SKM-1 treated with dmso at 0.1 percent for 144 hours (cell line): ENCODE results near the gene GLT1D1.
"Not testable (repeated sequence)": the region's sequence is repeated elsewhere in the genome, so short reads cannot be mapped to it uniquely, and the experiment has no call there.

ENCODE experiments used
- DNase-seq: peaks from one replicate; lab custom pipeline; 2025; ENCODE audit not compliant: unreplicated experiment; lab: John Stamatoyannopoulos, UW

GLT1D1 gene

GRCh38 chr12:128820253-128820652 lies 33.0 kb upstream of the GLT1D1 start:
- no peak for DNase-seq

GRCh38 chr12:128820723-128821432 lies 32.4 kb upstream of the GLT1D1 start:
- DNase-seq = no peak

GRCh38 chr12:128823216-128823915 lies 29.9 kb upstream of the GLT1D1 start:
- DNase-seq = no peak

GRCh38 chr12:128823916-128824839 lies 29.1 kb upstream of the GLT1D1 start, which contains the start of gene SLC15A4:
Gene SLC15A4, minus strand, starts transcription at chr12:128823958. Its CDS starts 15 bp downstream, at chr12:128823943.
- peak; percentile 68 for DNase-seq

GRCh38 chr12:128825835-128826234 lies 27.4 kb upstream of the GLT1D1 start:
- no peak for DNase-seq

- no peak for DNase-seq
These were observed 25.6 kb upstream of the GLT1D1 start for GRCh38 chr12:128827724-128828123.

- peak; percentile 33 for DNase-seq
These were observed 23.3 kb upstream of the GLT1D1 start for GRCh38 chr12:128829861-128830504.

- peak; percentile 38 for DNase-seq
These were observed 22.8 kb upstream of the GLT1D1 start for GRCh38 chr12:128830505-128830893.

- no peak for DNase-seq
These were observed 19.9 kb upstream of the GLT1D1 start for GRCh38 chr12:128833418-128833817.

GRCh38 chr12:128839885-128840284 lies 13.4 kb upstream of the GLT1D1 start:
- not testable (repeated sequence) for DNase-seq

GRCh38 chr12:128840862-128841468 lies 12.3 kb upstream of the GLT1D1 start:
- DNase-seq = no peak

GRCh38 chr12:128842579-128842978 lies 10.7 kb upstream of the GLT1D1 start:
- DNase-seq = no peak

GRCh38 chr12:128843538-128843937 lies 9.7 kb upstream of the GLT1D1 start:
- no peak for DNase-seq

- DNase-seq = peak; percentile 3
These were observed 9.1 kb upstream of the GLT1D1 start for GRCh38 chr12:128844031-128844635.

- DNase-seq = not testable (repeated sequence)
These were observed 6.6 kb upstream of the GLT1D1 start for GRCh38 chr12:128846671-128847070.

- no peak for DNase-seq
These were observed 4.9 kb upstream of the GLT1D1 start for GRCh38 chr12:128848371-128848770.

GRCh38 chr12:128849806-128850205 lies 3.5 kb upstream of the GLT1D1 start:
- DNase-seq = not testable (repeated sequence)

GRCh38 chr12:128850400-128850799 lies 2.9 kb upstream of the GLT1D1 start:
- no peak for DNase-seq

- DNase-seq = not testable (repeated sequence)
These were observed 1.8 kb upstream of the GLT1D1 start for GRCh38 chr12:128851429-128851828.
